ENCODE measurements around the gene SEPTIN1.
"Not testable (repeated sequence)": the region's sequence is repeated elsewhere in the genome, so short reads cannot be mapped to it uniquely, and the experiment has no call there.

SEPTIN1 gene

GRCh38 chr16:30397776-30398660, 15.7 kb upstream of the SEPTIN1 start:
- no CpG with 5 or more reads among the region's 42 CpGs for WGBS (ENCODE audit: extremely low coverage, insufficient coverage, insufficient read length)
- H4K91ac ChIP-seq (ENCODE audit: low read depth, low read length), result peak overlapping the region; percentile 1
- peak overlapping the region; percentile 4 for H2AK5ac ChIP-seq (ENCODE audit: low read length)

DNA sequence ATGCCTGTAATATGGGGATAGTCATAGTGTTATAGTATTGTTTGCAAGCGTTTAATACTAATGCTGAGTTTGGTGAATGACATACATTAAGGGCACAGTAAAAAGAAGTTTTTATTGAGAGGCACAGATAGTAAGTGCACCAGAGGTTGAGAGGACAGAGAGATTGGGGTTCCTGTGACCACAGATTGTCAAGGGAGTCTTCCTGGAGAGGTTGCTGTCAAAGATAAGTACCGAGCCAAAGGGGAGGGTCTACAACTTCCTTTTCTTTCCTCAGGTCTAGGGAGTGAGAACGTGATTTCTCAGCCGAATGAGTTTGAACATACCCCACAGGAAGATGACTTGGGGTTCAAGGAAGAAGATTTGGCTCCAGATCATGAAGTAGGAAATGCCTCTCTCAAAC, 14.7 kb upstream of the SEPTIN1 start:
- WGBS (ENCODE audit: extremely low coverage, insufficient coverage, insufficient read length), result no CpG with 5 or more reads among the region's 4 CpGs
- Histone ChIP-seq H2BK12ac (ENCODE audit: low read length) (no peak overlapping the region), H3K18ac (ENCODE audit: low read length) (no peak overlapping the region), H3K79me2 (ENCODE audit: control insufficient read depth, insufficient read depth, low read length, poor library complexity) (peaks cover 19% of the 10 kb centered on the region), H3K36me3 (ENCODE audit: control insufficient read depth in 1 of 2, insufficient read depth in 2 of 2, low read length in 2 of 2) (peaks cover 19 to 20% of the 10 kb centered on the region in 2 experiments), H3K23ac (ENCODE audit: low read length) (no peak overlapping the region), H3K14ac (ENCODE audit: low read length) (no peak overlapping the region), H3K27me3 (ENCODE audit: insufficient read depth, low read length) (no peaks in the 10 kb centered on the region), H2BK5ac (ENCODE audit: low read depth, low read length, poor library complexity) (no peak overlapping the region), H3K4me3 (ENCODE audit: low read depth, low read length) (no peak overlapping the region), H3K4ac (ENCODE audit: low read depth, low read length) (peak overlapping the region; percentile 19), H3K4me2 (ENCODE audit: low read length) (no peak overlapping the region), H3K9me3 (ENCODE audit: insufficient read depth, low read depth, low read length) (no peaks in the 10 kb centered on the region), H3K9ac (ENCODE audit: low read length) (no peak overlapping the region), H3K4me1 (ENCODE audit: control insufficient read depth in 1 of 2, insufficient read depth in 2 of 2, low read length in 2 of 2) (peaks cover 14 to 18% of the 10 kb centered on the region in 2 experiments), H4K91ac (ENCODE audit: low read depth, low read length) (no peak overlapping the region), H3K27ac (ENCODE audit: low read depth, low read length) (no peak overlapping the region), H2AFZ (ENCODE audit: insufficient read depth, low read length, poor library complexity) (no peak overlapping the region), H4K12ac (ENCODE audit: low read depth, low read length) (no peak overlapping the region), H2AK5ac (ENCODE audit: low read length) (no peak overlapping the region), H4K8ac (ENCODE audit: low read depth, low read length) (no peak overlapping the region), H2BK120ac (ENCODE audit: insufficient read depth, low read length, poor library complexity) (no peak overlapping the region), H3K79me1 (ENCODE audit: low read length) (peaks cover 32% of the 10 kb centered on the region)
- DNase-seq, result no peak

More at GRCh38 chr16:30397776-30398660, 15.7 kb upstream of the SEPTIN1 start:
- DNase-seq, result no peak
- Histone ChIP-seq H3K18ac (ENCODE audit: low read length) (peak overlapping the region; percentile 19), H3K4me2 (ENCODE audit: low read length) (no peak overlapping the region), H3K27ac (ENCODE audit: low read depth, low read length) (no peak overlapping the region), H3K4me3 (ENCODE audit: low read depth, low read length) (peak overlapping the region; percentile 26), H3K4me1 (ENCODE audit: control insufficient read depth in 1 of 2, insufficient read depth in 2 of 2, low read length in 2 of 2) (peaks cover 14 to 18% of the 10 kb centered on the region in 2 experiments), H3K27me3 (ENCODE audit: insufficient read depth, low read length) (no peaks in the 10 kb centered on the region), H2BK5ac (ENCODE audit: low read depth, low read length, poor library complexity) (no peak overlapping the region), H3K9ac (ENCODE audit: low read length) (no peak overlapping the region), H3K79me1 (ENCODE audit: low read length) (peaks cover 32% of the 10 kb centered on the region), H3K23ac (ENCODE audit: low read length) (no peak overlapping the region), H2AFZ (ENCODE audit: insufficient read depth, low read length, poor library complexity) (no peak overlapping the region), H3K36me3 (ENCODE audit: control insufficient read depth in 1 of 2, insufficient read depth in 2 of 2, low read length in 2 of 2) (peaks cover 19 to 20% of the 10 kb centered on the region in 2 experiments), H3K14ac (ENCODE audit: low read length) (no peak overlapping the region), H4K12ac (ENCODE audit: low read depth, low read length) (peak overlapping the region; percentile 5), H3K9me3 (ENCODE audit: insufficient read depth, low read depth, low read length) (no peaks in the 10 kb centered on the region), H4K8ac (ENCODE audit: low read depth, low read length) (no peak overlapping the region), H2BK12ac (ENCODE audit: low read length) (no peak overlapping the region), H2BK120ac (ENCODE audit: insufficient read depth, low read length, poor library complexity) (no peak overlapping the region), H3K79me2 (ENCODE audit: control insufficient read depth, insufficient read depth, low read length, poor library complexity) (peaks cover 19% of the 10 kb centered on the region), H3K4ac (ENCODE audit: low read depth, low read length) (no peak overlapping the region)

DNA sequence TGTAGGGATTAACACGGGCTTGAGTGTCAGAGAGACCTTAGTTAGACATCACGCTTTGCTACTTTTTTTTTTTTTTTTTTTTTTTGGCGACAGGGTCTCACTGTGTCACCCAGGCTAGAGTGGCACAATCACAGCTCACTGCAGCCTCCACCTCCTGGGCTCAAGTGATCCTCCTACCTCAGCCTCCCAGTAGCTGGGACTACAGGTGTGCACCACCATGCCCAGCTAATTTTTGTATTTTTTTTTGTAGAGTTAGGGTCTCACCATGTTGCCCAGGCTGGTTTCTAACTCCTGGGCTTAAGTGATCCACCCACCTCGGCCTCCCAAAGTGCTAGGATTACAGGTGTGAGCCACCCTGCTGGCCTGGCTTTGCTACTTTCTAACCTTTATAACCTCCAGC, 14.3 kb upstream of the SEPTIN1 start:
- not testable (repeated sequence) for H4K12ac ChIP-seq (ENCODE audit: low read depth, low read length); H3K23ac ChIP-seq (ENCODE audit: low read length); H3K4ac ChIP-seq (ENCODE audit: low read depth, low read length); H3K9me3 ChIP-seq (ENCODE audit: insufficient read depth, low read depth, low read length); H3K4me3 ChIP-seq (ENCODE audit: low read depth, low read length); DNase-seq; H2AFZ ChIP-seq (ENCODE audit: insufficient read depth, low read length, poor library complexity); H2BK120ac ChIP-seq (ENCODE audit: insufficient read depth, low read length, poor library complexity); H3K14ac ChIP-seq (ENCODE audit: low read length); H3K9ac ChIP-seq (ENCODE audit: low read length); H3K27ac ChIP-seq (ENCODE audit: low read depth, low read length); H2AK5ac ChIP-seq (ENCODE audit: low read length); H4K8ac ChIP-seq (ENCODE audit: low read depth, low read length); H3K27me3 ChIP-seq (ENCODE audit: insufficient read depth, low read length); H2BK5ac ChIP-seq (ENCODE audit: low read depth, low read length, poor library complexity); H4K91ac ChIP-seq (ENCODE audit: low read depth, low read length); H2BK12ac ChIP-seq (ENCODE audit: low read length); H3K18ac ChIP-seq (ENCODE audit: low read length); H3K4me2 ChIP-seq (ENCODE audit: low read length)
- WGBS (ENCODE audit: extremely low coverage, insufficient coverage, insufficient read length), result no CpG with 5 or more reads among the region's 4 CpGs
- Histone ChIP-seq H3K79me1 (ENCODE audit: low read length) (peaks cover 32% of the 10 kb centered on the region), H3K4me1 (ENCODE audit: control insufficient read depth in 1 of 2, insufficient read depth in 2 of 2, low read length in 2 of 2) (peaks cover 14 to 18% of the 10 kb centered on the region in 2 experiments), H3K36me3 (ENCODE audit: control insufficient read depth in 1 of 2, insufficient read depth in 2 of 2, low read length in 2 of 2) (peaks cover 19 to 20% of the 10 kb centered on the region in 2 experiments), H3K79me2 (ENCODE audit: control insufficient read depth, insufficient read depth, low read length, poor library complexity) (peaks cover 19% of the 10 kb centered on the region)

DNA sequence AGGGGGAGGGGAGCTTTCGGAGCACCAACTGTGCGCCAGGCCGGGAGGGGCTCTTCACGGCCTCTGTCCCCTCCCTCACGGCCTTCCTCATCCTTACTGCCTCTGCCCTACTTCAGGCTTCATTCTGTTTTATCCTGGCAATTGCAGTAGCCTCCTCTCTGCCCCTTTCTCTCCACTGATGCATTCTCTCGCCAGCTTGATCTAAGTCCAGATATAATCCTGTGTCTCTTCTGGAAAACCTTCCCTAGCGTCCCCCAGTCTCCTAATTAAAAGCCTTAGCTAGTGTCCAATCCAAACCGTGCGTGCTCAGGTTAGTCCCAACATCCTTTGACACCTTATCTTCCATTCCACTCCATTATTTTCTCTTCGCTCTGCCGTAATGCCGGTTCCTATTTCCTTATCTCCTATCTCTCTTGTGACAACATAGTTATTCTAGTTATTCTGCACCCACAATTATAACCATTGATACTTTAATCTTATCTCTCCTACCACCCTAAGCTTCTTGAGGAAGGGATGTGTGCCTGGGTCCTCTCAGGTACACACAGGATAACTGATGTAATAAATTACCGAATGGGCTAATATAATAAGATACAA, 13.7 kb upstream of the SEPTIN1 start:
- H2BK5ac ChIP-seq (ENCODE audit: low read depth, low read length, poor library complexity), result no peak overlapping the region
- H2BK120ac ChIP-seq (ENCODE audit: insufficient read depth, low read length, poor library complexity), result peak overlapping the region; percentile 19
- peak overlapping the region; percentile 57 for H3K18ac ChIP-seq (ENCODE audit: low read length)
- H4K12ac ChIP-seq (ENCODE audit: low read depth, low read length), result peak overlapping the region; percentile 97
- H3K9ac ChIP-seq (ENCODE audit: low read length), result peak overlapping the region; percentile 71
- peaks cover 19 to 20% of the 10 kb centered on the region in 2 experiments for H3K36me3 ChIP-seq (ENCODE audit: control insufficient read depth in 1 of 2, insufficient read depth in 2 of 2, low read length in 2 of 2)
- H4K91ac ChIP-seq (ENCODE audit: low read depth, low read length), result peak overlapping the region; percentile 96
- H3K4me3 ChIP-seq (ENCODE audit: low read depth, low read length), result peak overlapping the region; percentile 92
- H3K23ac ChIP-seq (ENCODE audit: low read length), result no peak overlapping the region
- H3K79me1 ChIP-seq (ENCODE audit: low read length), result peaks cover 32% of the 10 kb centered on the region
- H4K8ac ChIP-seq (ENCODE audit: low read depth, low read length), result peak overlapping the region; percentile 79
- H3K4ac ChIP-seq (ENCODE audit: low read depth, low read length), result peak overlapping the region; percentile 56
- peak overlapping the region; percentile 43 for H3K14ac ChIP-seq (ENCODE audit: low read length)
- H2AFZ ChIP-seq (ENCODE audit: insufficient read depth, low read length, poor library complexity), result peak overlapping the region; percentile 19
- H2AK5ac ChIP-seq (ENCODE audit: low read length), result peak overlapping the region; percentile 89
- H3K27me3 ChIP-seq (ENCODE audit: insufficient read depth, low read length), result no peaks in the 10 kb centered on the region
- peak overlapping the region; percentile 97 for H3K27ac ChIP-seq (ENCODE audit: low read depth, low read length)
- H3K4me1 ChIP-seq (ENCODE audit: control insufficient read depth in 1 of 2, insufficient read depth in 2 of 2, low read length in 2 of 2), result peaks cover 14 to 18% of the 10 kb centered on the region in 2 experiments
- DNase-seq, result no peak
- no CpG with 5 or more reads among the region's 13 CpGs for WGBS (ENCODE audit: extremely low coverage, insufficient coverage, insufficient read length)
- H3K79me2 ChIP-seq (ENCODE audit: control insufficient read depth, insufficient read depth, low read length, poor library complexity), result peaks cover 19% of the 10 kb centered on the region
- no peaks in the 10 kb centered on the region for H3K9me3 ChIP-seq (ENCODE audit: insufficient read depth, low read depth, low read length)
- H3K4me2 ChIP-seq (ENCODE audit: low read length), result peak overlapping the region; percentile 80
- no peak overlapping the region for H2BK12ac ChIP-seq (ENCODE audit: low read length)
